ENCODE results near the gene ARHGEF1.

Gene ARHGEF1

GRCh38 chr19:41882568-41883462 is at the start of gene ARHGEF1:
Gene ARHGEF1 (plus strand): TSS chr19:41883184. CDS start chr19:41888083, 4,899 bp downstream.
- no peak for DNase-seq

GRCh38 chr19:41837981-41838708 is 44.8 kb upstream of the ARHGEF1 start:
- no peak for DNase-seq

- DNase-seq, result no peak
These were observed 43.8 kb upstream of the ARHGEF1 start for GRCh38 chr19:41839211-41839610.

- no peak for DNase-seq
These were observed 39.6 kb upstream of the ARHGEF1 start for GRCh38 chr19:41843371-41843770.

- no peak for DNase-seq
These were observed 38.4 kb upstream of the ARHGEF1 start, which contains the start of gene LYPD4 for GRCh38 chr19:41844601-41845000. Gene LYPD4 (minus strand): TSS chr19:41844683. CDS start chr19:41839285, 5,398 bp downstream.

GRCh38 chr19:41845001-41845050 is 38.2 kb upstream of the ARHGEF1 start, which contains the start of gene DMRTC2:
Gene DMRTC2 (plus strand): TSS chr19:41845042. CDS start chr19:41847429, 2,387 bp downstream.
- no peak for DNase-seq

- DNase-seq, result no peak
These were observed 37.9 kb upstream of the ARHGEF1 start for GRCh38 chr19:41845051-41845590.

- DNase-seq, result no peak
These were observed 35.5 kb upstream of the ARHGEF1 start for GRCh38 chr19:41847351-41848105.

GRCh38 chr19:41848666-41849065 is 34.3 kb upstream of the ARHGEF1 start:
- DNase-seq, result no peak

GRCh38 chr19:41849067-41849466 is 33.9 kb upstream of the ARHGEF1 start:
- no peak for DNase-seq

- no peak for DNase-seq
These were observed 32.6 kb upstream of the ARHGEF1 start for GRCh38 chr19:41850381-41850780.

GRCh38 chr19:41851456-41851855 is 31.5 kb upstream of the ARHGEF1 start:
- DNase-seq, result no peak

- DNase-seq, result no peak
These were observed 29.6 kb upstream of the ARHGEF1 start for GRCh38 chr19:41853344-41853743.

GRCh38 chr19:41853768-41854167 is 29.2 kb upstream of the ARHGEF1 start:
- no peak for DNase-seq

- no peak for DNase-seq
These were observed 23.8 kb upstream of the ARHGEF1 start for GRCh38 chr19:41859213-41859617.

GRCh38 chr19:41859618-41860418 is 23.2 kb upstream of the ARHGEF1 start, which contains the start of gene RPS19:
Gene RPS19 (plus strand): TSS chr19:41860255. CDS start chr19:41860775, 520 bp downstream.
- peak; percentile 97 for DNase-seq

GRCh38 chr19:41860419-41861115 is 22.4 kb upstream of the ARHGEF1 start:
- no peak for DNase-seq

GRCh38 chr19:41861116-41861768 is 21.7 kb upstream of the ARHGEF1 start:
- DNase-seq, result no peak

- DNase-seq, result no peak
These were observed 21.1 kb upstream of the ARHGEF1 start for GRCh38 chr19:41861846-41862245.

- no peak for DNase-seq
These were observed 20.5 kb upstream of the ARHGEF1 start for GRCh38 chr19:41862445-41862986.
